ENCODE measurements around the gene PANX1.

DNA sequence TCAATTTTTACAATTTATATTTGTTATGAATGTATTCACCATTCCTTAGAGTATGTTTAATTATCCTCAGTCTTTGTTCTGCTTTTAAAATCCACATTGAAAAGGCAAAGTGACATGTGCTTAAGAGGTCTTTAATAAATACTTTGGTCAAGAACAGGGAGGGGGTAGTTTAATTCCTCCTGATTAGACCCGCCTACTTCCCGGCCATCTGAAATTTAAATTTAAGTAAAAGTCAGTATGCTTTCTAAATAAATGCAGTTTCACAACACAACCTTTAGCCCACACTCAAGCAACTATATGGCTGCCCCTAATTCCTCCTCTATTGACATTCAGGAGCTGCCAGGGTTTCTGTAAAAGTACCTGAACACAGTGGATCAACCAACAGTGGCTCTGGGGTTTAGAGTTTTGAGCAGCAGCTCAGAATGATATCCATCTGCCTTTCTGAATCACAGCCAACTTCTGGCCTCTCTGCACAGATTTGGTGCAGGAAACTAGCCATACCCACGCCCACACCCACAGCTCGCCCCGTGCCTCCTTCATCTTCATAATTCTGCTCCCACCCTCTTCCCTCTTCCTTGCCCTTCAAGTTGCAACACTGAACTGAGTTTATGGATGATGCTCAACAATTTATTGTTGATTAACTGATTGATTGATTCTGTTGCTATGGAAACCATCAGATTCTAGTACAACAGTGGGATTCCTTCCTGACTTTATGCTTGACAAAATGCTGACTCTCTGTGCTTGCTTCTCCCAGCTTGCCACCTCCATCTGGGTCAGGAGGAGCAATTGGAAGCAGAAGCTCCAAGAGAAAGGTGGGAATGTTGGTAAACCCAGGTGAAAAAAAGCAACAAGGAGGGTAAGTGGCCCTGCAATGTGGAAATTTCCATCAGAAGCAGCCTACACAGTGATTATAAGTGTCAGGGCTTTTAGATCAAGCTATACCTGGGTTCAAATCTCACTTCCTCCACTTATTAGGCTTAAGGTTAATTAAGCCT lies 70.8 kb downstream of the PANX1 start:
- TF ChIP-seq POLR2AphosphoS5 (IDR thresholded peaks at IDR 0.05; ENCODE audit: borderline replicate concordance, low read depth, low read length) (no peak), EZH2 (IDR thresholded peaks at IDR 0.05) (no peak), FOXP2 (optimal IDR thresholded peaks at IDR 0.05; ENCODE audit: control extremely low read depth, extremely low read length, insufficient read depth) (no peak)
